ENCODE data around the gene THOC1.
"Not testable (repeated sequence)": the region's sequence is repeated elsewhere in the genome, so short reads cannot be mapped to it uniquely, and the experiment has no call there.

Gene THOC1, protein sequence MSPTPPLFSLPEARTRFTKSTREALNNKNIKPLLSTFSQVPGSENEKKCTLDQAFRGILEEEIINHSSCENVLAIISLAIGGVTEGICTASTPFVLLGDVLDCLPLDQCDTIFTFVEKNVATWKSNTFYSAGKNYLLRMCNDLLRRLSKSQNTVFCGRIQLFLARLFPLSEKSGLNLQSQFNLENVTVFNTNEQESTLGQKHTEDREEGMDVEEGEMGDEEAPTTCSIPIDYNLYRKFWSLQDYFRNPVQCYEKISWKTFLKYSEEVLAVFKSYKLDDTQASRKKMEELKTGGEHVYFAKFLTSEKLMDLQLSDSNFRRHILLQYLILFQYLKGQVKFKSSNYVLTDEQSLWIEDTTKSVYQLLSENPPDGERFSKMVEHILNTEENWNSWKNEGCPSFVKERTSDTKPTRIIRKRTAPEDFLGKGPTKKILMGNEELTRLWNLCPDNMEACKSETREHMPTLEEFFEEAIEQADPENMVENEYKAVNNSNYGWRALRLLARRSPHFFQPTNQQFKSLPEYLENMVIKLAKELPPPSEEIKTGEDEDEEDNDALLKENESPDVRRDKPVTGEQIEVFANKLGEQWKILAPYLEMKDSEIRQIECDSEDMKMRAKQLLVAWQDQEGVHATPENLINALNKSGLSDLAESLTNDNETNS

DNA sequence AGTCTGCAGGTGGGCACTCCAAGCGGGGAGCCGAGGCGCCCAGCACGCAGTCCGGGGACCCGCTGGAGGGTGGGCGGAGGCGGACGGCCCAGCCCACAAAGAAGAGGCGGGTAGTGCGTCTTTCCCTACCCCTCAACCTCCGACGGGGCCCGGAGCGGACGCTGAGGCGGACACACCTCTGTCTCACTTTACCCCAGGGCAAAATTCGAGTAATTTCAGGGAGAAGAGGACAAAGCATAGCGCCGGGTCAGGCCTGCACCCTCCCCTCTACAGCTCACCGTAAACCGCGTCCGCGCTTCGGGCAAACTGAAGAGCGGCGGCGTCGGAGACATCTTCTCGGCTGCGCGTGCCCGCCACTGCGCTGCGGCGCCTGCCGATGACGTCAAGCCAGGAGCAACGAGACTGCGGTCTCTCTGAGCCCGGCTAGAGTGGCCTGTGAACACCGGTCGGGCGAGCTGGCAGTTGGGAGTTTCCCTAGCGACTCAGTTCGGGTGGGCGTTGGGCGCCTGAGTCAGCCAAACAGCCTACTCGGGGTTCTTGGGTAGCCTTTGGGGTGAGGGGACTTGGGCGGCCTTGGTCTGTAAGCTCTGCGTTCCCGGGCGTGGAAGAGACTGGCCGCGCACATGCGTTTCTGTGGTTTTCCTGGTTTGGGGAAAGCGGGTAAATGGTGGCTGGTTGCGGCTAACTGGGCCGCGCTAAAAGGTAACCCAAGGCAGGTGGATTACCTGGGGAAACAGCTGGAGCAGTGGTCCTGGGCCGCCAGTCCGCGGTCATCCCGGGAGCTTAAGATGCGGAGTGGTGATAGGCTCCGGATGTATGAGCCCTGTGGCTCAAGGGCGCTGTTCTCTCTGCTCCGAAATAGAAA, at the start of gene THOC1:
THOC1 (minus strand) TSS at position 360 of the 865 bp plus-strand sequence; CDS start at position 332, 28 bp downstream.
- in situ Hi-C loops (cut with HindIII; ENCODE audit: low sequenced_read_pairs) = no loop called here

DNA sequence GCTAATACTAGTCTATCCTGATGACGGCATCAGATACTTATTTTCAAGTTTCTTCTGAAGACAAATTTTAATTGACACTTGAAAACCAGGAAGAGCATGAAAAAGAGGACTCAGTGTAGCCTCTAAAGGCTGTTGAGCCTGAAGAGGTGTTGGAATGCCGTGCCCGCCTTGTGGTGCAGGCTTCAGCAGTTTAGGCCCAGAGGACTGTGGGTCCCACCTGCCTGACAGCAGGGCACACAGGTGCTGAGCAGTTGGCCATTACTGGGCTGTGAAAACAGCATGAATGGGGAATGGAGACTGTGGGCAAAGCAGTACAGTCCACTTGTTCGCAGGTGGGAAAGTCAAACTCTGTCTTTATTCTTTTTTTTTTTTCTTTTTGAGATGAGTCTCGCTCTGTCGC, 49.8 kb upstream of the THOC1 start:
- in situ Hi-C loops (cut with HindIII; ENCODE audit: low sequenced_read_pairs) = no loop called here

DNA sequence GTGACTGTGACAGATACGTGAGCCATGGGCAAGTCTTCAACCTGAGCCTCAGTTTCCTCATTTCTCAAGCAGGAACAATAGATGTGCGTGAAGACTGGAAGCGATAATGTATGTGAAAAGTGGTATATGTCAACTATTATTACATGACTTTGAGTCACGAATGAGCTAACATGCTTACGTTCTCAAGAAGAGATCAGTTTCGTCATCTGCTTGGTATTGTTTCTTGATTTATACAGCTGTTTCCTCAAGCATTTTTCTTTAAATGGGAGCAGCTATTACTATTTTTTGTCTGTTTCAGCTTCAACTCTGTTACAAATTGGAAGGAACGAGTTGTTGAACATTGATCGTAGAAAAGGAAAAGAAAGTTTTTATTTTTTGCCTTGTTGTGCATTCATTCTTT, 48.5 kb upstream of the THOC1 start:
- in situ Hi-C loops (cut with HindIII; ENCODE audit: low sequenced_read_pairs) = no loop called here

DNA sequence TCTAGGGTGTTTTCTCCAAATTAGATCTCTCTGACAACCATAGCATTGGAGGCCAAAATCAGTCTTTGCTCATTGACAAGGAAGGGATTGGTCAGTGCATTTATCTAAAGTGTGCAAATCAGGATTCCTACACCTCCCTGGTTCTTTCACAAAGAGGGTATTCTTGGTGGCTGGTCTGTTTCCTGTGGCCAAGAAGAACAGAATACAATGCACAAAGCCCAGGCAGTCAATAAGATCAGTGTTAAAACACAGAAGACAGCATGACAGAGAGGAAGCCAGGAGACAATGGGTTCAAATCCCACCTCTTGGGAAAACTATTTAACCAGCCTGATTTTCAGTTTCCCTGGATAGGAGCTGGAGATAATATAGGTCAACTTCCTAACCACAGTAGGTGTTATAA, 46.1 kb upstream of the THOC1 start:
- in situ Hi-C loops (cut with HindIII; ENCODE audit: low sequenced_read_pairs) = no loop called here

DNA sequence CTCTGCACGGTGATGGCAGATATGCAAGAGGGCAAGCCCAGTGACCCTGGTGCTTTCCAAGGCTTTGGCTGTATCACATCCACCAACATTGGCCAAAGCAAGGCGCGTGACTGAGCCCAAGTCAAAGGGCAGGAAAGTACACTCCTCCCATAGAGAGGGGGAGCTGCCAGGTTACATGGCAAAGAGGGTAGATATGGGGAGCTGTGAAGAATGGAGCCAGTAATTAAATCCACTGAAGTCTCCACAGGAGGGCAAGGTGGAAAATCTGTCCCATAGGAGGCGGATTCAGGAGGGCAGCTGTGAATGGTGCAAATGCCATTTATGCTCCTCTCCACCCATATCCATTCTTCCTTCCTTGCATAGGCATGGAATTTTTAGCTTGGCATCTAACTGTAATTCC, 44.6 kb upstream of the THOC1 start:
- in situ Hi-C loops (cut with HindIII; ENCODE audit: low sequenced_read_pairs) = no loop called here

DNA sequence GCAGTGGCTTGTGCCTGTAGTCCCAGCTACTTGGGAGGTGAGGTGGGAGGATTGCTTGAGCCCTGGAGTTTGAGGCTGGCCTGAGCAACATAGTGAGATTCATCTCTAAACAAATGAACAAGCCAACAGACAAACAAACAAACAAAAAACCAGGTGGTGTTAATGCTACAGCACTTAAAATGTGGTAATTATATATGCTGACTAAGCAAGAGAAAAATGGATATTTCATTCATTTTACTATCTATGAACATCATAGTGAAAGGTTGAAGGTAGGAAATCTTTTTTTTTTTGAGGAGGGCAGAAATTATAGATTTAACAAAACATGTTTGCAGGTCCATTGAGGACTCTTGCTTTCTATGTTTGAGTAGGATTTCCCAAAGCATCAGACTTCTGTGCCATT, 42.2 kb upstream of the THOC1 start:
- in situ Hi-C loops (cut with HindIII; ENCODE audit: low sequenced_read_pairs) = no loop called here

DNA sequence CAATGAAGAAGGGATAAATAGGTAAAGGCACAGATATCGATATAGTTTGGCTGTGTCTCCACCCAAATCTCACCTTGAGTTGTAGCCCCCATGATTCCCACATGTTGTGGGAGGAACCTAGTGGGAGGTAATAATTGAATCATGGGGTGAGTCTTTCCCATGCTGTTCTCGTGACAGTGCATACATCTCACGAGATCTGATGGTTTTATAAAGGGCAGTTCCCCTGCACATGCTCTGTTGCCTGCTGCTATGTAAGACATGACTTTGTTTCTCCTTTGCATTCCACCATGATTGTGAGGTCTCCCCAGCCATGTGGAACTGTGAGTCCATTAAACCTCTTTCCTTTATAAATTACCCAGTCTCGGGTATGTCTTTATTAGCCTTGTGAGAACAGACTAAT, 40.2 kb upstream of the THOC1 start:
- in situ Hi-C loops (cut with HindIII; ENCODE audit: low sequenced_read_pairs) = not testable (repeated sequence)

DNA sequence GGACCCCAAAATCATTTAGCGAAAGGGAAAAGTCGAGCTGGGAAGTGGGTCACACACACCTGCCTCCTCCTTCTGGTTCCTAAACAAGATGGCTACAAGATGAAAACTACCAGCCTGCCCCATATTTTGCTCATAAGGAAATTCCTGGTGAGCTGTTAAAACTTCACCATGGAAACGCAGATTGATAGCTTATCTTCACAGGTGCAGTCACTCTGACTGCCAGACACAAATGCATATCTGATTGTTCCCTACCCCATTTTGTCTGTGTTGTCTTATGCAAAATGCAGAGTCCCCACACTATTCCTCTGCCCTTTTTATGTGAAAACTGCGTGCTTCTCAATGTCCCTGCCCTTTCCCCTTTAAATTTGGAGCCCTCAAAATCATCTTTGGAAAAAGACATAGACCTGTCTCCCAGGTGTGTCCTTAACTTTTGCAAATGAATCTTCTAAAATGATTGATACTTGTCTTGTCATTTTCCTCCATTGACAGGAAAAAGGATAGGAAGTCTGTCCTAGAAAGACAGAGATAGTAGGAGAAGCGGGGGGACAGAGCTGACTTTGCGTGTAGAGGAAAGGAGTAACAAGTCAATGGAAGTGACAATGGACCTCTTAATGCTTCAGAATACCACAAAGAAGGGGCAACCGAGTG, 38.9 kb upstream of the THOC1 start:
- in situ Hi-C loops (cut with HindIII; ENCODE audit: low sequenced_read_pairs) = no loop called here

DNA sequence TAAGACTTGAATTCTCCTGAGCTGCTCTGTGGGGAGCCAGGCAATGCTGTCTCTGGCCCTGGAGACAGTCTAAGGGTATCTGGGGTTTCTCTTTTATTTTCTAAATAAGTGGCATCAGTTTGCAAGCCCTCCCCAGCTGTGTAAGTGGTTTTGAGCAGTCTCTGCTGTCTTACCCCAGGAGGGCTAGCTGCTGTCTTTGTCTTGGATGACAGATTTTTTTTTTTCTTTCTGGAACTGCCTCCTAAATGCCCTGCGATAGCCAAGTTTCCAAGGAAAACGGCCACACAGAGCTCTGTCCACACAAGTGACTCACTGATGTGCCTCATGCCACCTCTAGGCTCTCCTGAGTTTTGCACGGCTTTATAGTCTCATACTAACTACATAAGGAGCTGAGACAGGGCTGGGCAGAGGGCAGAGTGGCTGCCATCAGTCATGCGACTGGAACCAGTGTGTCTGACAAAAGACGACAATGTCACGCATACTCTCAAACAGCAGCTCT, 37.2 kb upstream of the THOC1 start:
- in situ Hi-C loops (cut with HindIII; ENCODE audit: low sequenced_read_pairs) = no loop called here

DNA sequence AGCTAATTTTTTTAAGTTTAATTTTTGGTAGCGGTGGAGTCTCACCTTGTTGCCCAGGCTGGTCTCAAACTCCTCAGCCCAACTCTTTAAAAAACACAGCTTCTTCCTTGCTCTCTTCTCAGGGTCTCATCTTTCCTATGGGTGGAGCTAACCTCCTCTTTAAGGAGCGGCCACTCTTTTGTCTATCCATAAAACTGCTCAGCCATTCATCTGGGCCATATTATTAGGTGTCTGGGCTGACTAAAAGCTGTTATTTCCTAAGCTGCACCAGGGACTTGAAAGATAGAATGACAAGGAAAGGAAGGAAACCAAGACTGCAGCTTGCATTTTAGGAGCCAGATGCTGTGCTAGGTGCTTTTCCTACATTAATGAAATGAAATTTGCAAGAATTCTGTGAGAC, 35.8 kb upstream of the THOC1 start:
- in situ Hi-C loops (cut with HindIII; ENCODE audit: low sequenced_read_pairs) = no loop called here

DNA sequence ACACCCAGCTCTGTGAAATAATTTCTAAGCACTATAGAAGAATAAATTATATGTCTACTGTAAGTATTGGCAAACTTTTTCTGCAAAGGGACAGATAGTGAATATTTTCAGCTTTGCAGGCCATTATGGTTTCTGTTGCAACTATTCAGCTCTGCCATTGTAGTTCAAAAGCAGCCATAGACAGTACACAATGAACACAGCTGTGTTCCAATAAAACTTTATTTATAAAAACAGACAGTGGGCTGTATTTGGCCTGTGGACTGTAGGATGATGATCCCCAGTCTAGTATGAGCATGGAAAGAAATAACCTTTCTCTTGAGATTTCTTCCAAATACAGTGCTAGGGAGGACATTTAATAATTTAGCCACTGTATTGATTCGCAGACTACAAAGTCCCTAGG, 35.2 kb upstream of the THOC1 start:
- in situ Hi-C loops (cut with HindIII; ENCODE audit: low sequenced_read_pairs) = no loop called here

DNA sequence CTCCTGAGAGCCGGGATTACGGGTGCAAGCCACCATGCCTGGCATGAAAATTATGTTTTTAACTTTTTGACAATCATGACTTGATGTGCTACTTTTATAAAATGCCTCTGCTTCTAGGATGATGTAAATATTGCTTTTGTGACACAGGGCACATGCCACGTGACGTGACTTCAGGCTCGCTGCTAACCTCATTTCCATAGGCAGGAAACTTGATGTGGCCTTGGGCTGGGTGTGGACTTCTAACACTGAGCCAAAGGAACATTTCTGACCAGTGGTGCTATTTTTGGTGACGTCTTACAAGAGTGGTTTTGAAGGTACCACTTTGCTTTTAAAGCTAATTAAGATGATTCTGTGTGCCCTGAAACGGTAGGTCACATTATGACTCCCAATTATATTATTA, 34.2 kb upstream of the THOC1 start:
- in situ Hi-C loops (cut with HindIII; ENCODE audit: low sequenced_read_pairs) = no loop called here

DNA sequence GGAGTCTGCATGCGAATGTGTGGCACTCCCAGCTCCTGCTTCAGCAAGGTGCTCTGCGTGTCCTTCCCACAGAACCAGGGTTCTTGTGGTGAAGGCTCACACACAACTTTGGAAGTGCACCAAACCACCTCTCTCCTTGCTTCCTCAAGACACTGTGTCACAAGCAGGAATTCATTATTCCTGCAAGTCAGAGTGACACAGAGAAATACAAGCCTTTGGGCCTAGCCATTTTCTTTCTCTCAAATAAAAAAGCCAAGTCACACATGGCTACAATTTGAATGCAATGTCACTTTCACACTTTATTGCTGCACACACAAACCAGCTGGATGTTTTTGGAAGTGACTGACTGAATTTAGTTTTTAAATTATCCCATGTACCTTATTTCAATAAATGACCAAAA, 30.1 kb upstream of the THOC1 start:
- in situ Hi-C loops (cut with HindIII; ENCODE audit: low sequenced_read_pairs) = no loop called here

DNA sequence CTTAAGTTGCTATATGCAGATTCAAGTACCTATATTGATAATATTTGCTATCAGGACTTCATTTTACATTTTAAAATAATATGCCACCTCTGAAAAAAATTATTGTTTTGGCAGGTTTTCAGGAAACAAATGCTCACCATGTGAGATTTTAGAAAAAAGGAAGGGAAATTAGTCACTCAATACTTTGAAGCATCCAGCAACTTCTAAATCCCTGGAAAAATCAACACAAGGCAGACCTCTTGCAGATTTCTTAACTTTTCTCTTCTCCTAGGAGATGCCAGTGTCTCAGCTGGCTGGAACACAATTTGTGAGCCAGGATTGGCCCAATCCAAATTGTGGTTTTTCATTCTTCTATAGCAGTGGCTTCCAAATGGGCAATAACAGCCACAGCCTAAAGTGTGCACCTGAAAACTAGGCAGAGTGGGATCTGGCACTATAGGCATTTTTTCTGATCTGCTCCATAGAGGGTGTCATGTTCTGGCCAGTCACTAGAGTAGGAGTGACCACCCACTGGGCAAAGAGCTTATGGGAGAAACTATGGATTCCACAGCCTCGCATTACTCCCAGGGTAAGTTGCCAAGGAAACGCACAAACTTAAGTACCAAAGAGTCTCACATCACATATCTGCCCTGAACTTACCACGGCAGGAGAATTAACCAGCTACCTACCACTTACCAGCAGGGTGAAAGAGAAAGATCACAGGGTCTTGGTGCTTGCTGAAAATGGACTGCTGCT, 28.1 kb upstream of the THOC1 start:
- in situ Hi-C loops (cut with HindIII; ENCODE audit: low sequenced_read_pairs) = no loop called here

DNA sequence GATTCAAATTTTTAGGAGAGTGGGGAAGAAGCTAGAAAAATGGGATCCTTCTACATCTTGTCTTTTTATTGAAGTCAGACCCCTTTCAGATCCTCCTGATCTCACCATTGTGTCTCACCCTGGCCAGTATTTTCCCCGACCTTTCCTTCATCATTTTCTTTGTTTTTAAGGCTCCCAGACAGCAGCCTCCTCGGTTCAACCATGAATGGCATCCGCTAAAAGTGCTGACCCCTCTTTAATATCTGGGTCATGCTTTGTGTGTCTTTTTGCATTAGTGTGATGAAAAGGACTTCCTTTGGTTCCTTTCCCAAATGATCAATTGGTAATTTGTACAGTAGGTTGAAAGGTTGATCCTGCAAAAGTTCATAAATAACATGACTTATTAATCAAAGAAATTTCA, 26.7 kb upstream of the THOC1 start:
- in situ Hi-C loops (cut with HindIII; ENCODE audit: low sequenced_read_pairs) = no loop called here

DNA sequence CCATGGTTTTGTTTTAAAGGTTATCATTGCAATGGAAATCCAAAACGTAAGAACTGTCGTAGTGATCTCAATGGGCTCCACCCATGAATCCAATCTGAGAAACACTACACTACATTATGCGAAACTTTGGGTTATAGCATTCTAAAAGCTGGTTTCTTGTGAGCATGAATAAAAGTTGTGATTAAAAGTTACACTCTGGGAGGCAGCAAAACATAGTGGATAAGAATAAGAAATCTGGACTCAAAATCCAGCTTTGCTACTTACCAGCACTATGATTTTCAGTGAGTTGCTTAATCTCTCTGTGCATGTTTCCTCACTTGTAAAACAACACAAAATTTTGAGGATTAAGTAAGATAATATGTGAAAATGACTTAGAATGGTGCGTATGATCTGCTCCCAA, 25.7 kb upstream of the THOC1 start:
- in situ Hi-C loops (cut with HindIII; ENCODE audit: low sequenced_read_pairs) = no loop called here

DNA sequence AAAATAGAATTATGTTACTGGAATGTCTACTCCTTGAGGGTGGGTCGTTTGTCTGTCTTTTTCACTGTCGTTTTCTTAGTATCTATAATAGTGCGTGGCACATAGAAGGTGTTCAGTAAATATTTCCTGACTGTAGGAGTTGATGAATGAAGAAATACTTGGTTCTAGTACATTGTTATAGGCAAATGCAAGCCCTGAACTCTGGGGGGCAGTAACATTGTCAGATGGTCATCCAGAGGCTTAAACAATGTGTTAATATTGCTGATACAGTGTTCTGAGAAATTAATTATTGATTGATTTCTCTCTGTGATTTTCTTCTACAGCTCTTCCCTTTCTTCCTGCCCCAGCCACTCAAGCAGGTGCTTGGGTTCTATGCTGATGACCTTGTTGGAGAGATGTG, 24.4 kb upstream of the THOC1 start:
- in situ Hi-C loops (cut with HindIII; ENCODE audit: low sequenced_read_pairs) = no loop called here

DNA sequence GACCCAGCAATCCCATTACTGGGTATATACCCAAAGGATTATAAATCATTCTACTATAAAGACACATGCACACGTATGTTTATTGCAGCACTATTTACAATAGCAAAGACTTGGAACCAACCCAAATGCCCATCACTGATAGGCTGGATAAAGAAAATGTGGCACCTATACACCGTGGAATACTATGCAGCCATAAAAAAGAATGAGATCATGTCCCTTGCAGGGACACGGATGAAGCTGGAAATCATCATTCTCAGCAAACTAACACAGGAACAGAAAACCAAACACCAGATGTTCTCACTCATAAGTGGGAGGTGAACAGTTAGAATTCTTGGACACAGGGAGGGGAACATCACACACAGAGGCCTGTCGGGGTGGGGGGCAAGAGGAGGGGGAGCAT, 22.1 kb upstream of the THOC1 start:
- in situ Hi-C loops (cut with HindIII; ENCODE audit: low sequenced_read_pairs) = not testable (repeated sequence)

DNA sequence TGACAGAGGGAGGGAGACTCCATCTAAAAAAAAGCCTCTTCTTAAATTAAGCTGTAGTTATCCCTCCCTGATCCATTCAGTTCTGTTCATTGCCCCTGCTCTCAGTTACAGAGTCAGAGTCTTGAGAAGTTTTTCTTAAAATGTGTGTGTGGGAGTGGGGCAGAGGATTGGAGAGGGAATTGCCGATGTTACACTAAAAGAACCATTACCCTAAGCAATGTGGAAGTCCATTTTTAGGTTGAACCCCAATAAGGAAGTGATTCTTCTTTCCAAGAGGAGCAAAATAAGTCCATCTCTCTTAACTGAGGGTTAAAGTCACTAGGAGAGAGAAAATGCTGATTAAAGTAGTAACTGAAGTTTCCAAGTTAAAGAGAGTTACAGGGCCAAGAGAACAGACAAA, 21.2 kb upstream of the THOC1 start:
- in situ Hi-C loops (cut with HindIII; ENCODE audit: low sequenced_read_pairs) = no loop called here

Data from endothelial cell of hepatic sinusoid (primary cell).